Ascending aorta (tissue), 2 donors: ENCODE measurements around the gene UCK1. TPM values are rescaled to one million over a fixed set of nuclear protein-coding genes. Genes with fewer than 3 reads are reported as not detected.

ENCODE experiments used
- DNase-seq, 2 donors: peaks; one replicate each; pipeline ENCODE4 v3.0.0-alpha.2; 2019; ENCODE audit warnings: low spot score in 2 of 2
- H3K27ac ChIP-seq, 2 donors: fragments of 200-600 bp; sonication (generic); one replicate each; pipeline ENCODE4 v1.5.1; 2016 to 2017; ENCODE audit warnings: mild to moderate bottlenecking in 1 of 2
- H3K27me3 ChIP-seq: fragments of 200-600 bp; sonication (generic); one replicate; pipeline ENCODE4 v1.5.1; 2017
- H3K36me3 ChIP-seq, 2 donors: fragments of 200-600 bp; sonication (generic); one replicate each; pipeline ENCODE4 v1.5.1; 2016
- H3K4me1 ChIP-seq, 2 donors: fragments of 200-600 bp; sonication (generic); one replicate each; pipeline ENCODE4 v1.5.1; 2016 to 2017; ENCODE audit warnings: mild to moderate bottlenecking in 1 of 2
- H3K4me3 ChIP-seq, 2 donors: fragments of 200-600 bp; sonication (generic); one replicate each; pipeline ENCODE4 v1.5.1; 2016 to 2017; ENCODE audit warnings: mild to moderate bottlenecking in 1 of 2
- H3K9me3 ChIP-seq, 2 donors: fragments of 200-600 bp; sonication (generic); one replicate each; pipeline ENCODE4 v1.5.1; 2016
- intact Hi-C: fragments of 100-400 bp; cut with DNase I; formaldehyde crosslinking; loops from one replicate; pipeline ENCODE4 v1.15.1; 2023
- total RNA-seq: library from RNA; depleted of rRNA; stranded (reverse); fragments of >200 nt; gene quantifications from one replicate; pipeline ENCODE4 v1.1.0, GENCODE V29; 2016
- TF ChIP-seq, protein P1 (sequence below), 3 experiments: fragments of 200-600 bp in 2 of 3; fragments of 450-650 bp in 1 of 3; sonication (generic) in 2 of 3; IDR thresholded peaks; one replicate each; pipeline ENCODE4 v1.5.1; 2016 to 2019; ENCODE audit warnings: antibody characterized with exemption in 3 of 3, mild to moderate bottlenecking in 1 of 3, moderate library complexity in 1 of 3

The UCK1 gene
- total RNA-seq, 1 donor from 2014 or later = 39.8 TPM

GRCh38 chr9:131482343-131483006 is 48.6 kb downstream of the UCK1 start:
- Histone ChIP-seq H3K4me3 (no peak overlapping the region), H3K4me1 (no peaks in the 10 kb centered on the region), H3K9me3 (no peaks in the 10 kb centered on the region), H3K27ac (no peak overlapping the region), H3K27me3 (no peaks in the 10 kb centered on the region), H3K36me3 (peaks cover 92 to 98% of the 10 kb centered on the region in 2 donors)
- no peak for DNase-seq
- TF ChIP-seq, protein P1, sequence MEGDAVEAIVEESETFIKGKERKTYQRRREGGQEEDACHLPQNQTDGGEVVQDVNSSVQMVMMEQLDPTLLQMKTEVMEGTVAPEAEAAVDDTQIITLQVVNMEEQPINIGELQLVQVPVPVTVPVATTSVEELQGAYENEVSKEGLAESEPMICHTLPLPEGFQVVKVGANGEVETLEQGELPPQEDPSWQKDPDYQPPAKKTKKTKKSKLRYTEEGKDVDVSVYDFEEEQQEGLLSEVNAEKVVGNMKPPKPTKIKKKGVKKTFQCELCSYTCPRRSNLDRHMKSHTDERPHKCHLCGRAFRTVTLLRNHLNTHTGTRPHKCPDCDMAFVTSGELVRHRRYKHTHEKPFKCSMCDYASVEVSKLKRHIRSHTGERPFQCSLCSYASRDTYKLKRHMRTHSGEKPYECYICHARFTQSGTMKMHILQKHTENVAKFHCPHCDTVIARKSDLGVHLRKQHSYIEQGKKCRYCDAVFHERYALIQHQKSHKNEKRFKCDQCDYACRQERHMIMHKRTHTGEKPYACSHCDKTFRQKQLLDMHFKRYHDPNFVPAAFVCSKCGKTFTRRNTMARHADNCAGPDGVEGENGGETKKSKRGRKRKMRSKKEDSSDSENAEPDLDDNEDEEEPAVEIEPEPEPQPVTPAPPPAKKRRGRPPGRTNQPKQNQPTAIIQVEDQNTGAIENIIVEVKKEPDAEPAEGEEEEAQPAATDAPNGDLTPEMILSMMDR (IDR thresholded peaks at IDR 0.05) = no peak
- intact Hi-C loops = no loop called here

GRCh38 chr9:131481441-131482342 is 49.4 kb downstream of the UCK1 start:
- H3K27ac ChIP-seq = no peak overlapping the region
- H3K27me3 ChIP-seq = no peaks in the 10 kb centered on the region
- no peaks in the 10 kb centered on the region for H3K9me3 ChIP-seq
- peaks cover 93 to 98% of the 10 kb centered on the region in 2 donors for H3K36me3 ChIP-seq
- no peak for DNase-seq
- TF ChIP-seq, protein P1 (IDR thresholded peaks at IDR 0.05) = no peak
- no peak overlapping the region for H3K4me3 ChIP-seq
- no peaks in the 10 kb centered on the region for H3K4me1 ChIP-seq
- intact Hi-C loops = no loop called here

- no peak overlapping the region for H3K4me3 ChIP-seq
- intact Hi-C loops = no loop called here
- no peak overlapping the region for H3K27ac ChIP-seq
- TF ChIP-seq, protein P1 (IDR thresholded peaks at IDR 0.05) = no peak
- no peaks in the 10 kb centered on the region for H3K27me3 ChIP-seq
- H3K4me1 ChIP-seq = no peaks in the 10 kb centered on the region
- DNase-seq = no peak
- no peaks in the 10 kb centered on the region for H3K9me3 ChIP-seq
- H3K36me3 ChIP-seq = peaks cover 93 to 98% of the 10 kb centered on the region in 2 donors
Measured at GRCh38 chr9:131480258-131480657, 50.8 kb downstream of the UCK1 start.

DNA sequence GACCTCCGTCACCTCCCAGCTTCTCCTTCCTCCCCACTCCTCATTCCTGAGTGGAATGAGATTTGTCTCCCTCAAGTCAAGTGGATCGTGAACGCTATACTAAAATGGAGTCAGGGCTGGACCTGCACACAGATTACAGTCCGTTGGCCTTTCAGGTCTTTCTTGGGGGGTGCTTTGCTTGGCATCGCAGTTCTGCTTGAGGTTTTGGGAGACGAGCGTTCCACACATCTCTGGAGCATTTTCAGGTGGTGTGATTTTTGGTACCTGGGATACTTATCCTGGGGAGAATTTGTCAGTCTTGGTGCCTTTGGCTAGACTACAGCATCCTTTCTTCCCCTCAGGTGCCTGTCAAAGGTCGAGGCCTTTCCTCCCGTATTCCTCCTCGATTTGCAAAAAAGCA is 52.2 kb downstream of the UCK1 start:
- peaks cover 91 to 98% of the 10 kb centered on the region in 2 donors for H3K36me3 ChIP-seq
- H3K27ac ChIP-seq = no peak overlapping the region
- TF ChIP-seq, protein P1 (IDR thresholded peaks at IDR 0.05) = no peak

DNA sequence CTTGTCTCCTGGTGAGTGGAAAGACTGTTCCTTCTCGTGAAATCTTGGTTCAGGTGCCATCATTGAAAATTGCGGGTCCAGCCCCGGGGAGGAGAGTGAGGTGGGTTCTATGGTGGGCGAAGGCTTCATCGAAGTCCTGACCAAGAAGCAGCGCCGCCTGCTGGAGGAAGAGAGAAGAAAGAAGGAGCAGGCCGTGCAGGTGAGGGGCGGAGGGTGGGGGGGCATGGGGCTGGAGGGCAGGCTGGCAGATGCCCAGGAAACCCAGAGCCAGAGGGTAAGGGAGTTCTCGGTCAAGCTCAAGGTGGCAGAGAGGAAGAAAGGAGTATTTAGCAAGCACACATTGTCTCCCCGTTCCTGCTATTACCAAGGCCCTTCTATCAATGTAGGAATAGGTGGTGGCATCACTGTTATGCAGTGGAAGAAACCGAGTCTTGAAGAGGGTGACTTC is 52.6 kb downstream of the UCK1 start:
- TF ChIP-seq, protein P1 (IDR thresholded peaks at IDR 0.05) = peak; percentile 34 to 69 (median 38)
- H3K36me3 ChIP-seq = peaks cover 91 to 98% of the 10 kb centered on the region in 2 donors
- H3K9me3 ChIP-seq = no peaks in the 10 kb centered on the region
- intact Hi-C loops = loop anchor here (5.0 kb wide), 1 partner anchor 126 kb away; no protein-coding TSS in a partner anchor
- no peak overlapping the region for H3K4me3 ChIP-seq
- H3K27me3 ChIP-seq = no peaks in the 10 kb centered on the region
- H3K4me1 ChIP-seq = no peaks in the 10 kb centered on the region
- no peak overlapping the region for H3K27ac ChIP-seq
- DNase-seq = no peak

More for the DNA sequence above, 52.2 kb downstream of the UCK1 start:
- no peak overlapping the region for H3K4me3 ChIP-seq
- no peaks in the 10 kb centered on the region for H3K4me1 ChIP-seq
- intact Hi-C loops = loop anchor here (5.0 kb wide), 1 partner anchor 127 kb away; no protein-coding TSS in a partner anchor
- no peak for DNase-seq
- H3K9me3 ChIP-seq = no peaks in the 10 kb centered on the region
- no peaks in the 10 kb centered on the region for H3K27me3 ChIP-seq
